ENCODE measurements around the gene TMEM205.
"Not testable (repeated sequence)": the region's sequence is repeated elsewhere in the genome, so short reads cannot be mapped to it uniquely, and the experiment has no call there.

The TMEM205 gene

GRCh38 chr19:11340099-11340467 is 6.0 kb downstream of the TMEM205 start:
- not testable (repeated sequence) for DNase-seq (ENCODE audit: extremely low read depth in 1 of 2, low read depth in 1 of 2)

- DNase-seq (ENCODE audit: extremely low read depth in 1 of 2, low read depth in 1 of 2) = peak; percentile 64 to 82
Observed at GRCh38 chr19:11339254-11340098, 6.6 kb downstream of the TMEM205 start, which contains the start of gene RAB3D. RAB3D (minus strand) TSS chr19:11339657; CDS start chr19:11337399, 2,258 bp downstream.

- DNase-seq (ENCODE audit: extremely low read depth in 1 of 2, low read depth in 1 of 2) = no peak
Observed at GRCh38 chr19:11338569-11339253, 7.4 kb downstream of the TMEM205 start.

GRCh38 chr19:11338121-11338520 is 7.9 kb downstream of the TMEM205 start:
- DNase-seq (ENCODE audit: extremely low read depth in 1 of 2, low read depth in 1 of 2) = no peak

DNA sequence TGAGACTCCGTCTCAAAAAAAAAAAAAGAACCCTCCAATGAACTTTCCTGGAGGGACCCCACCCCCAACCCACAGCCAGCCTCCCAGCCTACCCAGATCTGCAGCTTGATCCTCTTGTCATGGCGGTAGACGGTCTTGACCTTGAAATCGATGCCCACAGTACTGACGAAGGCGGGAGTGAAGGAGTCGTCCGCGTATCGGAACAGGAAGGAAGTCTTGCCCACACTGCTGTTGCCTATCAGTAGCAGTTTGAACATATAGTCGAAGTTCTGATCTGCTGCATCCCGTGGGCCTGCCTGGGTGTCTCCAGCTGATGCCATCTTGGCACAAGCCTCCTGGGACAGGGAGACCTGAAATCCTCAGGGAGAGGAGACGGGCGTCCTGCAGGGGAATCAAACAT is 9.0 kb downstream of the TMEM205 start:
- DNase-seq (ENCODE audit: extremely low read depth in 1 of 2, low read depth in 1 of 2) = no peak

DNA sequence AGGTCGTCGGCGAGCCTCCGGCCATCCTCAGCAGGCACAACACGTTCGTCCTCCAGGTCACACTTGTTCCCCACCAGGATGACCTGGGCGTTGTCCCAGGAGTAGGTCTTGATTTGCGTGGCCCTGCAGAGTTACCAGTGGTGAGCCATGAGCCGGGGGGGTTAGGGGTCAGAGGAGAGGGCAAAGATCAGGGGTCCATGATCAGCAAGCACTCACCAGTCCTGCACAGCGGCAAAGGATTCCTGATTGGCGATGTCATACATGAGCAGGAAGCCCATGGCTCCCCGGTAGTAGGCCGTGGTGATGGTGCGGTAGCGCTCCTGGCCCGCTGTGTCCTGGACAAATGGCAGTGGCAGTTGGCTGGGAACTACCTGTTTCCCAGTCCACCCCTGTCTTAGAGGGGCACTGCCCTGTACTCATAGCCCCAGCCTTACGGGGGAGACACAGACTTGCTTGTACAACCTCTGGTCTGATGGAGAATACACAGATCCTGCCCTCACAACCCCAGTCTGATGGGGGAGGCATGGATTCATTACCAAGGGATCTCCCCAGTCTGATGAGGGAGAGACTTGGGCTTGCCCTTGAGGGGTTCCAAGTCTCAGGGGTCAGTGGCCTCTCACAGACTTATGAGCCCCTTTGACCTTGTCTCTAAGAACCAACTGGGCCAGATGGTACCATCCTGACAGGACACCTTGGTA is 10.5 kb downstream of the TMEM205 start:
- no peak for DNase-seq (ENCODE audit: extremely low read depth in 1 of 2, low read depth in 1 of 2)

GRCh38 chr19:11333838-11334237 is 12.2 kb downstream of the TMEM205 start:
- DNase-seq (ENCODE audit: extremely low read depth in 1 of 2, low read depth in 1 of 2) = not testable (repeated sequence)

DNA sequence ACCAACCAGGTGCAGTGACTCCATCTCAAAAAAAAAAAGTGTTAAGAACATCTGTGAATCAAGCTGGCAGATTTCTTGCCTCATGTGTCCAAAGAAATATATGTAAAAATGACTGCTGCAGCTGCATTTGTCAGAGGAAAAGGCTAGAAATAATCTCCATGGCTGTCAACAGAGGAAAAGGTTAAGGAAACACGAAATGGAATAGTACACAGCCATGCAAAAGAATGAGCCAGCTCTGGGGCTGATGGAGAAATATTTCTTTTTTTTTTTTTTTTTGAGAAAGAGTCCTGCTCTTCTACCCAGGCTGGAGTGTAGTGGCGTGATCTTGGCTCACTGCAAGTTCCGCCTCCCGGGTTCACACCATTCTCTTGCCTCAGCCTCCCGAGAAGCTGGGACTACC is 13.2 kb downstream of the TMEM205 start:
- DNase-seq (ENCODE audit: extremely low read depth in 1 of 2, low read depth in 1 of 2) = no peak

- no peak for DNase-seq (ENCODE audit: extremely low read depth in 1 of 2, low read depth in 1 of 2)
Observed at GRCh38 chr19:11331502-11331901, 14.6 kb downstream of the TMEM205 start.

DNA sequence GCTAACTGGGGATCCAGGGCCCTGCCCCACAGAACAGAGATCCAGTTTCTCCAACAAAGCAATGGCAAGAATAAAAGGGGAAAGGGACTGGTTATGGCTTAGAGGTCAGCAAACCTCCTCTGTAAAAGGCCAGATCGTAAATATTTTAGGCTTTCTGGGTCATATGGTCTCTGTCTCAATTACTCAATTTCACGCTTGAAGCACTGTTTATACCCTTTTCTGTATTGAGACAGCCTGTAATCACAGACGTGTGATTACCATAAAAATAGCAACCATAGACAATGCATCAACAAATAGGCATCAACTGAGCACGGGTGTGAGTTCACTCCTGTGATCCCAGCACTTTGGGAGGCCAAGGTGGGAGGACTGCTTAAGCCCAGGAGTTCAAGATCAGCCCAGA is 15.9 kb downstream of the TMEM205 start:
- no peak for DNase-seq (ENCODE audit: extremely low read depth in 1 of 2, low read depth in 1 of 2)

- DNase-seq (ENCODE audit: extremely low read depth in 1 of 2, low read depth in 1 of 2) = no peak
Observed at GRCh38 chr19:11325544-11325943, 20.5 kb downstream of the TMEM205 start.

GRCh38 chr19:11324748-11325389 is 21.2 kb downstream of the TMEM205 start:
- no peak for DNase-seq (ENCODE audit: extremely low read depth in 1 of 2, low read depth in 1 of 2)

GRCh38 chr19:11324079-11324661 is 21.9 kb downstream of the TMEM205 start:
- peak in 1 of 2 donors; percentile 24 for DNase-seq (ENCODE audit: extremely low read depth in 1 of 2, low read depth in 1 of 2)

- DNase-seq (ENCODE audit: extremely low read depth in 1 of 2, low read depth in 1 of 2) = no peak
Observed at GRCh38 chr19:11323601-11324078, 22.4 kb downstream of the TMEM205 start.

- no peak for DNase-seq (ENCODE audit: extremely low read depth in 1 of 2, low read depth in 1 of 2)
Observed at GRCh38 chr19:11322269-11323024, 23.6 kb downstream of the TMEM205 start.

DNA sequence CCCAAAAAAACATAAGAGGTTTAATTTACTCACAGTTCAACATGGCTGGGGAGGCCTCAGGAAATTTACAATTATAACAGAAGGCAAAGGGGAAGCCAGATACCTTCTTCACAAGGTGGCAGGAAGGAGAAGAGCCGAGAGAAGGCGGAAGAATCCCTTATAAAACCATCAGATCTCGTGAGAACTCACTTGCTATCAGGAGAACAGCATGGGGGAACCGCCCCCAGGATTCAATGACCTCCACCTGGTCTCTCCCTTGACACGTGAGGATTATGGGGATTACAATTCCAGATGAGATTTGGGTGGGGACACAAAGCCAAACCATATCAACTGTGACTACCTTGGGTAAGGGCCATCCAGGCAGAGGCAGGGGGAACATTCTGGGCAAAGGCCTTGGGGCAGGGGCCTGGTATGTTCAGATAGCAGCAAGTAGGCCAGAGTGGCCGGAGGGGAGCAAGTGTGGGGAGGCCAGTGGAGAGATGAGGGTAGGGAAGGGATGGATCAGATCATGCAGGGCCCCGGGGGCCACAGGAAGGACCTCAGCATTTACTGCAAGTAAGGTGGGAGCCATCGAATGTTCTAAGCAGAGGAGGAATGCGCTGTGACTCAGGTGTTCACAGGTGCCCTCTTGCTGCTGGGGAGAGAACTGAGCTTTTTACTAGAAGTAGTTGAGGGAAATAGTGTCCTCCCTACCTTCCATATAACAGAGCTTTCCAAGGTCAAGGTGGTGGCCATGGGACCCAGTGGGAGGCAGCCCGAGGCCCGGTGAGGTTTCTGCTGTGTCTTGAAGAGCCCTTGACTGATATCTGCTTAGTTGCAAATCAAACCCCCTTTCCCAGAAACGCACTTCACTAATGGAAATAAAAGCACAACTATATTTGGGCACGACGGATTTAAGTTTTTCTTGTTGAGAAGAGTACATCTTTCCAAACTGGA is 24.6 kb downstream of the TMEM205 start:
- no peak for DNase-seq (ENCODE audit: extremely low read depth in 1 of 2, low read depth in 1 of 2)

DNA sequence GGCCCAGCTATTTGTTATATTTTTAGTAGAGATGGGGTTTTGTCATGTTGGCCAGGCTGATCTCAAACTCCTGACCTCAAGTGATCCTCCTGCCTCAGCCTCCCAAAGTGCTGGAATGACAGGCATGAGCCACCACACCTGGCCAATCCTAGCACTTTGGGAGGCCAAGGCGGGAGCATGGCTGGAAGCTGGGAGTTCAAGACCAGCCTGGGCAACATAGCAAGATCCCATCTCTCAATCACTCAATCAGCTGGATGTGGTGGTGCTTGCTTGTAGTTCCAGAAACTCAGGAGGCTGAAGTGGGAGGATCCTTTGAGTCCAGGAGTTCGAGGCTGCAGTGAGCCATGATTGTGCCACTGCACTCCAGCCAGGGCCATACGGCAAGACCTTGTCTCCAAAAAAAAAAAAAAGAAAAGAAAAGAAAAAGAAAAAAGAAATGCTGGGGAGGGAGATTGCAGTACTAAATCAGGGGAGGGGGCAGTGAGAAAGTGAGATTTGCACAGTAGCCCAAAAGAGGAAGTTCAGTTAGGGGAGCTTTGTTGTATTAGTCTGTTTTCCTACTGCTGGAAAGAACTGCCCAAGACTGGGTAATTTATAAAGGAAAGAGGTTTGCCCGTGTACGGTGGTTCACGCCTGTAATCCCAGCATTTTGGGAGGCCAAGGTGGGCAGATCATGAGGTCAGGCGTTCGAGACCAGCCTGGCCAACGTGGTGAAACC is 25.6 kb downstream of the TMEM205 start:
- DNase-seq (ENCODE audit: extremely low read depth in 1 of 2, low read depth in 1 of 2) = not testable (repeated sequence)

GRCh38 chr19:11306337-11306736 is 39.7 kb downstream of the TMEM205 start:
- DNase-seq (ENCODE audit: extremely low read depth in 1 of 2, low read depth in 1 of 2) = no peak

Measured in stimulated activated CD8-positive, alpha-beta memory T cell treated with anti-CD3 and anti-CD28 coated beads, Interleukin-7, amount 100 ng/mL, for 48 hours (primary cell).